Fibroblast of pulmonary artery (primary cell): ENCODE measurements around the gene NPBWR2.
A peak's percentile ranks its signal among the peaks of the same experiment; 100 is the strongest.

Experiments
- DNase-seq: peaks from one replicate; pipeline ENCODE4 v3.0.0-alpha.2; 2010; ENCODE audit warnings: low read depth
- H3K4me3 ChIP-seq: replicated peaks from 2 replicates; pipeline ENCODE4 v1.5.1; 2011; ENCODE audit warnings: low read depth, mild to moderate bottlenecking, control low read depth, low read length, moderate library complexity
- TF ChIP-seq, protein P1 (sequence below): IDR thresholded peaks from 2 replicates; pipeline ENCODE4 v1.5.1; 2011; ENCODE audit warnings: mild to moderate bottlenecking, control low read depth, low read length, inconsistent platforms; ENCODE audit errors: missing control alignments

Gene NPBWR2

DNA sequence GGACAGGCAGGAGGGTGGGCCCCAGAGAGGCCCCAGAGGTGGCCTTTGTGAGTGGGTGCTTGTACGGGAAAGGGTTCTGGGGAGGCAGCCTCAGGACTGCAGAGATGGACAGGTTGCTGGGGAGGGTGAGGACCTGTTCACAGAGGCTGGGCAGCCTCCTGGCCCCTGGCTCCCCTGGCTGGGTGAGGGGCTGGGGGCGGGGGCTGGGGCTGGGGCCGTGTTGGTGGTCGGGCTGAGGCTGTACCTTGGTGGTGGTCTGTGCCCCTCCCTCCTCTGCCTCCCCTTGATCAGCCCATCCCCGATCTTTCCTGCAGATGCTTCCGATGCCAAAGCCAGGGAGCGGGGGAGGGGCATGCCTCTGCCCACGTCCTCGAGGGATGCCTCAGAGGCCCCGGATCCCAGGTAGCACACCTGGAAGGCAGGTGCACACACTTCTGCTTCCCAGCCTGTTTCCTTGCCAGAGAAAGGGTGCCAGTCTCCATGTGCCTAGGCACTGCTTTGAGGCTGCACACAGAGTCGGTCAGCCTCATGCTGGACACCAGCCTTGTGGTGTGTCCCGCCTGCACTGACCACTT, 39.5 kb downstream of the NPBWR2 start:
- no peak for DNase-seq
- no peak overlapping the region for H3K4me3 ChIP-seq
- TF ChIP-seq, protein P1, sequence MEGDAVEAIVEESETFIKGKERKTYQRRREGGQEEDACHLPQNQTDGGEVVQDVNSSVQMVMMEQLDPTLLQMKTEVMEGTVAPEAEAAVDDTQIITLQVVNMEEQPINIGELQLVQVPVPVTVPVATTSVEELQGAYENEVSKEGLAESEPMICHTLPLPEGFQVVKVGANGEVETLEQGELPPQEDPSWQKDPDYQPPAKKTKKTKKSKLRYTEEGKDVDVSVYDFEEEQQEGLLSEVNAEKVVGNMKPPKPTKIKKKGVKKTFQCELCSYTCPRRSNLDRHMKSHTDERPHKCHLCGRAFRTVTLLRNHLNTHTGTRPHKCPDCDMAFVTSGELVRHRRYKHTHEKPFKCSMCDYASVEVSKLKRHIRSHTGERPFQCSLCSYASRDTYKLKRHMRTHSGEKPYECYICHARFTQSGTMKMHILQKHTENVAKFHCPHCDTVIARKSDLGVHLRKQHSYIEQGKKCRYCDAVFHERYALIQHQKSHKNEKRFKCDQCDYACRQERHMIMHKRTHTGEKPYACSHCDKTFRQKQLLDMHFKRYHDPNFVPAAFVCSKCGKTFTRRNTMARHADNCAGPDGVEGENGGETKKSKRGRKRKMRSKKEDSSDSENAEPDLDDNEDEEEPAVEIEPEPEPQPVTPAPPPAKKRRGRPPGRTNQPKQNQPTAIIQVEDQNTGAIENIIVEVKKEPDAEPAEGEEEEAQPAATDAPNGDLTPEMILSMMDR = no peak

DNA sequence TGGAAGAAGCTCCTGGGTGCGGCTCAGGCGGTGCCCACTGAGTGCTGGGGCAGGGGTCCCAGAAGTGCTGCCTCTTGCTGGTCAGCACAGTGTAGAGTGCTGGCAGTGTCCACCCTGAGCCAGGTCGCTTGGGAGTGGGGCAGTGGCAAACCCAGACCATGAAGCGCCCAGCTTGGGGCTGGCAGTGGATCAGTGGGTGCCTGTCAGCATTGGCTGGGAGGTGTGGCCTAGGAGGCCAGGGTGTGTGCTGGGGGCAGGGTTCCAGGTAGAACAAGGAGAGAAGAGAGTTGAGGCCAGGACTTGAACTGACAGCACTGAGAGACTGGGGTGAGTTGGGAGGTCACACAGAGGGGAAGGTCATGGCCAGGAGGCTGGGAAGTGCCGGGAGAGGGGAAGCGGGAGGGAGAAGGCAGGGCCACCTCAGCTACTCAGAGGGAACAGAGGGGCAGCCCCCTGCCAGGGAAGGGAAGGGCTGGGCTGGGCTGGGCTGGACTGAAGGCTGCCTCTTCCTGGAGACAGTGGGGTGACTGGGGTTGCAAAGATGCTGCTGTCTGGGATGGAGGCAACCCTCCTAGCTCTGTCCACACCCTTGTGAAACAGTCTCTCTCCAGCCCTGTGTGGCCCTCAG, 40.2 kb downstream of the NPBWR2 start:
- TF ChIP-seq, protein P1 = no peak
- H3K4me3 ChIP-seq = no peak overlapping the region
- no peak for DNase-seq

GRCh38 chr20:64065974-64066343, 41.4 kb downstream of the NPBWR2 start:
- peak; percentile 58 for DNase-seq

DNA sequence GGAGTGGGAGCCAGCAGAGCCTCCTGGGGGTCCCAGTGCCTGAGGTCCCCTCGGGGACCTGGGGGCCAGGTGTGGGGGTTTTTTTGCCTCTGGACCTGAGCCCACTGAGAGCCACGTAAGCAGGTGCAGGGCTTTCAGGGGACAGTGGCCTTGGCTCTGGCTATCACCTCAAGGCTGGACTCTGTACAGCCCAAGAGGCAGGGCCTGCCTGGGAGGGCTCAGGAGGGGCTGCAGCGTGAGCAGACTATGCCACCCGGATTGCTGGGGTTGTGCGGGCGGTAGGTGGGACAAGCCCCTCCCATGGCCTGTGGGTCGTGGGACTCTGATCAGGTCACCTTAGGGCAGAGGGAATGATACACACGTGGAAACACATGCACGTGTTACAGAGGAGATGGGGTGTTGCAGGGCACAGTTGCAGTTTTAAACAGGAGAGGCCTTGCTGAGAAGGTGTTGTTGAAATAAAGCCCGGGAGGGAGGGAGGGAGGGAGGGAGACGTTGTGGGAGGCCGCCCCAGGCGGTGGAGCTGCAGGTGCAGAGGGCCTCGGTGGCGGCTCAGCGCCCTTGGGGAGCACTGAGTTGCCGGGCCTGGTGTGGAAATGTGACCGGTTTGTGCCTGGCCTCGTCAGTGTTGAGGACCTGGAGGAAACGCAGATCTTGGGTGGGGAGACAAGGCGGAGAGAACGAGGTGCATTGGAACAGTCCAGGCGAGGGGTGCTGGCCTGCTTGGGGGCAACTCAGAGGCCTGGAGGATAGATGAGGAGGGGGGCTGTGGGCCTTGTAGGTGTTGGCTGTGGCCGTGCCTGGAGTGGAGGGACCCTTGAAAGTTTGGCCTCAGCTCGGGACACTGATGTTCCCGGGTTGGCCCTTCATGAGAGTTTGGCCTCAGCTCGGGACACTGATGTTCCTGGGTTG, 42.0 kb downstream of the NPBWR2 start:
- no peak for DNase-seq
- no peak overlapping the region for H3K4me3 ChIP-seq
- TF ChIP-seq, protein P1 = no peak

More at GRCh38 chr20:64065974-64066343, 41.4 kb downstream of the NPBWR2 start:
- no peak overlapping the region for H3K4me3 ChIP-seq
- TF ChIP-seq, protein P1 = no peak

GRCh38 chr20:64064145-64064698, 43.1 kb downstream of the NPBWR2 start:
- peak overlapping the region; percentile 87 for H3K4me3 ChIP-seq
- no peak for DNase-seq
- TF ChIP-seq, protein P1 = no peak

DNA sequence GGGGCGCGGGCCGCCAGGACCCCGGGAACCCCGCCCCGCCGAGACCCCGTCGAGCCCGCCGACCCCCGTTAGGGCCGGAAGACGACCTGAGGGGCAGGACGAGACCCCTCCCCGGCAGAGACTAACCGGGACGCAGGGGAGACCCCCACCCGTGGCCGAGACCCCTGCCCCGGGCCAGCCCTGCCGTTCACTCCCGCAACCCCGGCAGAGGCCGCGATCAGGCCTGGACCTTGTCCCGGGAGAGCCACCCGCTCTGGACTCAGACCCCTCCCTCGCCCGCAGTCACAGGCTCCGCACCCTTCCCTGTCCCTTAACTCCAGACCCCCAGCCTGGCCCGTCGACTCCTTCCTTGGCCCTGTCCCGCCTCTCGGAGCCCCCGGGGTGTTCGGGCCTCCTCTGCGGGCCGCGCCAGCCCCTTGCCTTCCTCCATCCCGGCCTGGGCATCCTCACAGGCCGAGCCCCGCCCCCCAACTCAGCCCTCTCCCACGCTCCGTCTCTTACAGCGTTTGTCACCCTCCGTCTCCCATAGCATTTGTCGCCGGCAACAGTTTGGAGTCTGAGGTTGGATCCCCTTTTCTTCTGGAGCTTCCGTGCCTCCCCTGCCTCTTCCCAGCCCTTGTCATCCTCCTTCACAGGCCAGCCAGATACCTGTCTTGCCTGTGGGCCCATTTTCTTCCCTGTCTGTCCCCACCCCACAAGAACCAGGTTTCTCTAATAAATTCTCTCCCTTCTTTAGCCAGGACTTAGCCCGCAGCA, 43.8 kb downstream of the NPBWR2 start:
- TF ChIP-seq, protein P1 = no peak
- H3K4me3 ChIP-seq = peak overlapping the region; percentile 87
- no peak for DNase-seq
